ENCODE measurements around the gene NTRK1.

Gene NTRK1

DNA sequence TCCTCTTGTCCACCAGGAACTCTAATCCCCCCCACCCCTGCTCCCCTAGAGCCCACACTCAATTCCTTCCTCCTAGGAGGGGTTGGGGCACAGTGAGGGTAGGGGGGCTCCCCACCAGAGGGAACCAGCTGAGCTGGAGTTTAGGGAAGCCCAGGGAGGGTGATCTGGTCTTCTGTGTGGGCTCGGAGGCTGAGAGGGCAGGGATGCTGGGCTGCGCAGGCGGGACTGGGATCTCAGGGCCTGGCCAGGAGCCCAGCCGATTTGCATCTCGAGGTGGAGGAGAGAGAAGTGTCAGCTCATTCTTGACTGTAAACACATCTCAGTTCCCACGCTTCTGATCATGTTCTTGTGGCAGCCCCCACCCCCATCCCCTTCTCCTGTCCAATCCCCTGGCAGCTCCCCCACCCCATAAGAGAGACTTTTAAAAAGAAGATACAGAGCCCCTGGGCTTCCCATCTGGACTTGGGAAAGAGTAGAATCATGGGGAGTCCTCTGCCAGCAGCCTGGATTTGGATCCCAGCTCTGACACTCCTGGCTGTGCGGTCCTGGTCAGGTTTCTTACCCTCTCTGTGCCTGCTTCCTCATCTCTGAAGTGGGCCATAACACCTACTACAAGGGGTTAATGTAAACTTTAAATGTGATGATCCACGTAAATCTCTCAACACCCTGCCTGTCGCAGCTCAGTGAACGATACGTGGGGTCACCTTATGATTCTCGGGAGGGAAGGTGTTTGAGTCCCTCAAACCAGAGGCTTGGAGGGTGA lies 39.5 kb downstream of the NTRK1 start:
- no peaks in the 10 kb centered on the region for H3K4me1 ChIP-seq (ENCODE audit: insufficient read depth, low read length, severe bottlenecking)

DNA sequence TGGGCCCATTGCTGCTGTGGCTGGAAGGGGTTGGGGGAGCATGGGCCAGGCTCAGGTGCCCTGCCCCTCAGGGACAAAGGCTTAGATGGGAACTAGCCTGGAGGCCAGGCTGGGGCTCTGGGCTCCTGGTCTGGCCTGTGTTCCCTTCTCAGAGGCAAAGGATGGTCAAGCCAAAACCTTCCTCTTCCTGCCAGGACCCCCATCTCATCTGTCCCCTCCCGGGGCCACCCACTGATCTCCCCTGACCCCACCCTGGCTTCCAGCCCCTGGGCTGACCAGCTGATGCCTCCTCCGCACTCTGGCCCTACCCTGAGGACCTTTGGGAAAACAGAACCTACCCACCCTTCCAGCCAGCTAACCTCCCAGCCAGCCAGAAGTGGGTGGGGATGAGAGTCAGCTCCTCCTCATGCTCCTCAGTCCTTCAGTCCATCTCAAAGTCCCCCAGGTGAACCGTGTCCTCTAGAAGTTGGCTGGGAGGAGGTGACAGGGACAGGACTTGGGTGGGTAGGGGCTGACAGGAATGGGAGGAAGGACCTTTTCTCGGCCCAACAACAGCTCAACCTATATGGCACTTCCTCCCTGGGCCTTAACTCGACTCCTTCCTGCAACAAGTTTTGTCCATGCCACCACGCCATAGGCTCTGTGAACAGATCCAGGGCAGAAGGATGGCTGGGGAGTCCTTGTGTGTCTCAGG lies 40.4 kb downstream of the NTRK1 start:
- H3K9me2 ChIP-seq (ENCODE audit: low read depth, low read length) = no peaks in the 10 kb centered on the region
- H3K27me3 ChIP-seq (ENCODE audit: insufficient read depth, low read length) = peaks cover 4% of the 10 kb centered on the region; the same call in 1 of the 2 replicates

More for the DNA sequence above, 39.5 kb downstream of the NTRK1 start:
- Histone ChIP-seq H3K4me3 (ENCODE audit: low read depth, low read length, poor library complexity, severe bottlenecking) (no peak overlapping the region), H3K4me2 (ENCODE audit: low read length) (no peak overlapping the region), H3K36me3 (ENCODE audit: insufficient read depth, low read length) (no peaks in the 10 kb centered on the region), H3K27ac (ENCODE audit: low read depth, low read length, poor library complexity, severe bottlenecking) (no peak overlapping the region), H3K9ac (ENCODE audit: low read length) (no peak overlapping the region), H3K9me2 (ENCODE audit: low read depth, low read length) (no peaks in the 10 kb centered on the region), H3K79me2 (ENCODE audit: insufficient read depth, low read length) (no peaks in the 10 kb centered on the region), H3F3A (ENCODE audit: insufficient read depth, low read length) (no peaks in the 10 kb centered on the region), H3K9me3 (ENCODE audit: low read length) (no peaks in the 10 kb centered on the region), H3K27me3 (ENCODE audit: insufficient read depth, low read length) (peaks cover 4% of the 10 kb centered on the region; the same call in 1 of the 2 replicates), H2AFZ (ENCODE audit: low read length) (no peak overlapping the region), H4K20me1 (ENCODE audit: insufficient read depth, low read length) (no peaks in the 10 kb centered on the region)
- TF ChIP-seq, protein P1, sequence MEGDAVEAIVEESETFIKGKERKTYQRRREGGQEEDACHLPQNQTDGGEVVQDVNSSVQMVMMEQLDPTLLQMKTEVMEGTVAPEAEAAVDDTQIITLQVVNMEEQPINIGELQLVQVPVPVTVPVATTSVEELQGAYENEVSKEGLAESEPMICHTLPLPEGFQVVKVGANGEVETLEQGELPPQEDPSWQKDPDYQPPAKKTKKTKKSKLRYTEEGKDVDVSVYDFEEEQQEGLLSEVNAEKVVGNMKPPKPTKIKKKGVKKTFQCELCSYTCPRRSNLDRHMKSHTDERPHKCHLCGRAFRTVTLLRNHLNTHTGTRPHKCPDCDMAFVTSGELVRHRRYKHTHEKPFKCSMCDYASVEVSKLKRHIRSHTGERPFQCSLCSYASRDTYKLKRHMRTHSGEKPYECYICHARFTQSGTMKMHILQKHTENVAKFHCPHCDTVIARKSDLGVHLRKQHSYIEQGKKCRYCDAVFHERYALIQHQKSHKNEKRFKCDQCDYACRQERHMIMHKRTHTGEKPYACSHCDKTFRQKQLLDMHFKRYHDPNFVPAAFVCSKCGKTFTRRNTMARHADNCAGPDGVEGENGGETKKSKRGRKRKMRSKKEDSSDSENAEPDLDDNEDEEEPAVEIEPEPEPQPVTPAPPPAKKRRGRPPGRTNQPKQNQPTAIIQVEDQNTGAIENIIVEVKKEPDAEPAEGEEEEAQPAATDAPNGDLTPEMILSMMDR (IDR thresholded peaks at IDR 0.05; ENCODE audit: low read length) = no peak
- no peak for TF ChIP-seq EZH2 (IDR thresholded peaks at IDR 0.05; ENCODE audit: borderline replicate concordance, low read length)

DNA sequence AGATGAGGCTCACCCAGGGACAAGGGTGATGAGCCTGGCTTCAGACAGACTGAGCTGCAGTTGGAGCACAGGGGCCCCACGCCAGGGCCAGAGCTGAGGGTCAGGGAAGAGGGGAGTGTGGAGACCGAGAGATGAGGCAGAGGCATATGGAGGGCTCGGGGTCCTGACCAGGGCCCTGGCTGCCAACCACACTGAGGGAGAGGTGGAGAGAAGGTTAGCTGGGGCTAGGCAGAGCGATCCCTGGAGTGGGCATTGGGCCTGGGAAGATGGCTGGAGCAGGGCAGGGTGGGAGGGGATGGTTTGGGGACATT lies 40.9 kb downstream of the NTRK1 start:
- H3K27me3 ChIP-seq (ENCODE audit: insufficient read depth, low read length) = 0 out of 2 replicates have a peak, but pooled peaks cover 4% of the 10 kb centered on the region
- H3K4me3 ChIP-seq (ENCODE audit: low read depth, low read length, poor library complexity, severe bottlenecking) = no peak overlapping the region
- H2AFZ ChIP-seq (ENCODE audit: low read length) = no peak overlapping the region
- no peak overlapping the region for H3K27ac ChIP-seq (ENCODE audit: low read depth, low read length, poor library complexity, severe bottlenecking)
- TF ChIP-seq, protein P1 (IDR thresholded peaks at IDR 0.05; ENCODE audit: low read length) = no peak
- TF ChIP-seq EZH2 (IDR thresholded peaks at IDR 0.05; ENCODE audit: borderline replicate concordance, low read length) = no peak
- no peaks in the 10 kb centered on the region for H3K79me2 ChIP-seq (ENCODE audit: insufficient read depth, low read length)
- H3K4me1 ChIP-seq (ENCODE audit: insufficient read depth, low read length, severe bottlenecking) = no peaks in the 10 kb centered on the region
- no peak overlapping the region for H3K4me2 ChIP-seq (ENCODE audit: low read length)
- H4K20me1 ChIP-seq (ENCODE audit: insufficient read depth, low read length) = no peaks in the 10 kb centered on the region
- no peaks in the 10 kb centered on the region for H3K9me3 ChIP-seq (ENCODE audit: low read length)
- no peaks in the 10 kb centered on the region for H3K9me2 ChIP-seq (ENCODE audit: low read depth, low read length)
- H3K36me3 ChIP-seq (ENCODE audit: insufficient read depth, low read length) = no peaks in the 10 kb centered on the region
- no peak overlapping the region for H3K9ac ChIP-seq (ENCODE audit: low read length)
- H3F3A ChIP-seq (ENCODE audit: insufficient read depth, low read length) = no peaks in the 10 kb centered on the region

More for the DNA sequence above, 40.4 kb downstream of the NTRK1 start:
- no peak for TF ChIP-seq EZH2 (IDR thresholded peaks at IDR 0.05; ENCODE audit: borderline replicate concordance, low read length)
- TF ChIP-seq, protein P1 (IDR thresholded peaks at IDR 0.05; ENCODE audit: low read length) = no peak
- Histone ChIP-seq H3K4me2 (ENCODE audit: low read length) (no peak overlapping the region), H4K20me1 (ENCODE audit: insufficient read depth, low read length) (no peaks in the 10 kb centered on the region), H3F3A (ENCODE audit: insufficient read depth, low read length) (no peaks in the 10 kb centered on the region), H3K9me3 (ENCODE audit: low read length) (no peaks in the 10 kb centered on the region), H3K9ac (ENCODE audit: low read length) (no peak overlapping the region), H3K4me3 (ENCODE audit: low read depth, low read length, poor library complexity, severe bottlenecking) (no peak overlapping the region), H3K79me2 (ENCODE audit: insufficient read depth, low read length) (no peaks in the 10 kb centered on the region), H3K27ac (ENCODE audit: low read depth, low read length, poor library complexity, severe bottlenecking) (no peak overlapping the region), H3K4me1 (ENCODE audit: insufficient read depth, low read length, severe bottlenecking) (no peaks in the 10 kb centered on the region), H2AFZ (ENCODE audit: low read length) (no peak overlapping the region), H3K36me3 (ENCODE audit: insufficient read depth, low read length) (no peaks in the 10 kb centered on the region)
